ENCODE measurements around the gene ABCD1. TPM values are rescaled to one million over a fixed set of nuclear protein-coding genes. Genes with fewer than 3 reads are reported as not detected.

The ABCD1 gene
- total RNA-seq, 4 donors from 2014 or later: 14.4 to 38.8 (median 22.0) TPM

GRCh38 chrX:153791104-153791852 is 66.6 kb downstream of the ABCD1 start:
- Histone ChIP-seq H3K27ac (no peak overlapping the region), H3K36me3 (peaks cover 0 to 45% of the 10 kb centered on the region in 2 donors)

GRCh38 chrX:153792368-153792767 is 67.7 kb downstream of the ABCD1 start:
- H3K4me1 ChIP-seq: peaks cover 0 to 51% (median 9%) of the 10 kb centered on the region in 3 donors
- 60% methylated on average over 2 of the region's 6 CpGs; no CpG with 5 or more reads in 1 of the 2 donors for WGBS, 2 donors (ENCODE audit: low coverage in 1 of 2)
- no peaks in the 10 kb centered on the region for H3K9me3 ChIP-seq
- no peak for ATAC-seq
- no peak overlapping the region for H3K4me3 ChIP-seq
- H3K36me3 ChIP-seq: peaks cover 0 to 41% of the 10 kb centered on the region in 2 donors
- H3K27me3 ChIP-seq: no peaks in the 10 kb centered on the region
- TF ChIP-seq EP300 (IDR thresholded peaks at IDR 0.05) (no peak), POLR2AphosphoS5 (IDR thresholded peaks at IDR 0.05) (no peak), POLR2A (IDR thresholded peaks at IDR 0.05) (no peak), CTCF (IDR thresholded peaks at IDR 0.05) (no peak)
- H3K27ac ChIP-seq: no peak overlapping the region

More at GRCh38 chrX:153791104-153791852, 66.6 kb downstream of the ABCD1 start:
- no peak overlapping the region for H3K4me3 ChIP-seq
- H3K9me3 ChIP-seq: no peaks in the 10 kb centered on the region
- H3K4me1 ChIP-seq: peaks cover 0 to 43% (median 9%) of the 10 kb centered on the region in 3 donors
- no peak for ATAC-seq
- no peaks in the 10 kb centered on the region for H3K27me3 ChIP-seq
- WGBS, 2 donors (ENCODE audit: low coverage in 1 of 2): 76 to 89% methylated on average over 3 to 4 of the region's 17 CpGs
- no peak for TF ChIP-seq POLR2AphosphoS5 (IDR thresholded peaks at IDR 0.05)
- no peak for TF ChIP-seq EP300 (IDR thresholded peaks at IDR 0.05)
- no peak for TF ChIP-seq CTCF (IDR thresholded peaks at IDR 0.05)
- no peak for TF ChIP-seq POLR2A (IDR thresholded peaks at IDR 0.05)

- Histone ChIP-seq H3K9me3 (no peaks in the 10 kb centered on the region), H3K27ac (peak overlapping the region; percentile 92 to 96 (median 94)), H3K27me3 (no peaks in the 10 kb centered on the region), H3K36me3 (peaks cover 0 to 41% of the 10 kb centered on the region in 2 donors), H3K4me3 (peak overlapping the region; percentile 66 to 73), H3K4me1 (peaks cover 0 to 54% (median 9%) of the 10 kb centered on the region in 3 donors)
- no peak for ATAC-seq
- whole genome bisulfite sequencing, 2 donors (ENCODE audit: low coverage in 1 of 2): 17 to 25% methylated on average over 1 to 5 of the region's 7 CpGs
- TF ChIP-seq POLR2A (IDR thresholded peaks at IDR 0.05): no peak
- TF ChIP-seq CTCF (IDR thresholded peaks at IDR 0.05): no peak
- no peak for TF ChIP-seq POLR2AphosphoS5 (IDR thresholded peaks at IDR 0.05)
- no peak for TF ChIP-seq EP300 (IDR thresholded peaks at IDR 0.05)
Observed at GRCh38 chrX:153793291-153793690, 68.6 kb downstream of the ABCD1 start.

Other genes with a start within 250 kb of the ABCD1 start
- gene BGN, start 229.9 kb upstream of the ABCD1 start, total RNA-seq: 10 to 100 TPM; 10.4 to 49.4 (median 16.5) TPM
- under 1 TPM in 3 of 4 donors, not detected in 1; 0.13 to 0.37 (median 0.31) TPM for gene ATP2B3, start 207.2 kb upstream of the ABCD1 start, total RNA-seq
- 10 to 100 TPM; 30.7 to 57.7 (median 51.4) TPM for gene CCNQ, start 125.7 kb upstream of the ABCD1 start, total RNA-seq
- not detected for gene DUSP9, start 77.7 kb upstream of the ABCD1 start, total RNA-seq
- 10 to 100 TPM; 14.4 to 55.9 (median 30.1) TPM for gene PNCK, start 51.0 kb upstream of the ABCD1 start, total RNA-seq
- 10 to 100 TPM; 25.3 to 86.6 (median 37.9) TPM for gene SLC6A8, start 36.9 kb upstream of the ABCD1 start, total RNA-seq
- gene BCAP31, start 469 bp upstream of the ABCD1 start, total RNA-seq: 100 to 1,000 TPM in 2 of 4 donors, 10 to 100 TPM in 2; 76.1 to 125 (median 104) TPM
- gene PLXNB3, start 39.4 kb downstream of the ABCD1 start, total RNA-seq: 10 to 100 TPM in 3 of 4 donors, 1 to 10 TPM in 1; 9.2 to 19.2 (median 16.8) TPM
- 1 to 10 TPM in 3 of 4 donors, not detected in 1; 3.0 to 4.7 (median 4.4) TPM for gene SRPK3, start 56.2 kb downstream of the ABCD1 start, total RNA-seq
- gene IDH3G, start 69.5 kb downstream of the ABCD1 start, total RNA-seq: 100 to 1,000 TPM in 1 of 4 donors, 10 to 100 TPM in 3; 55.5 to 104 (median 59.7) TPM
- gene SSR4, start 69.8 kb downstream of the ABCD1 start, total RNA-seq: 100 to 1,000 TPM in 2 of 4 donors, 10 to 100 TPM in 2; 75.8 to 126 (median 110) TPM
- gene PDZD4, start 105.7 kb downstream of the ABCD1 start, total RNA-seq: 10 to 100 TPM; 10.6 to 48.5 (median 26.4) TPM
- 10 to 100 TPM; 16.2 to 53.3 (median 26.7) TPM for gene L1CAM, start 161.3 kb downstream of the ABCD1 start, total RNA-seq
- 1 to 10 TPM in 3 of 4 donors, under 1 TPM in 1; 0.81 to 7.9 (median 3.8) TPM for gene AVPR2, start 179.8 kb downstream of the ABCD1 start, total RNA-seq
- 10 to 100 TPM; 10.9 to 26.0 (median 18.1) TPM for gene ARHGAP4, start 201.4 kb downstream of the ABCD1 start, total RNA-seq
- gene NAA10, start 210.2 kb downstream of the ABCD1 start, total RNA-seq: 100 to 1,000 TPM in 1 of 4 donors, 10 to 100 TPM in 3; 68.3 to 103 (median 89.2) TPM
- gene RENBP, start 219.8 kb downstream of the ABCD1 start, total RNA-seq: 10 to 100 TPM in 3 of 4 donors, 1 to 10 TPM in 1; 8.1 to 15.0 (median 12.5) TPM
- 10 to 100 TPM; 32.9 to 94.4 (median 43.1) TPM for gene HCFC1, start 247.0 kb downstream of the ABCD1 start, total RNA-seq
- 1 to 10 TPM; 1.5 to 9.5 (median 5.4) TPM for gene TMEM187, start 247.9 kb downstream of the ABCD1 start, total RNA-seq

Measured in gastroesophageal sphincter (tissue), 4 donors.